GM12878 (cell line): ENCODE results near the gene MANBA. TPM values are rescaled to one million over a fixed set of nuclear protein-coding genes. Genes with fewer than 3 reads are reported as not detected.
"Not testable (repeated sequence)": the region's sequence is repeated elsewhere in the genome, so short reads cannot be mapped to it uniquely, and the experiment has no call there.

Source experiments
- ATAC-seq: fragments of 200-7000 bp; cut with Tn5 transposase; 3 replicates; pipeline ENCODE4 v1.9.1; 2020; ENCODE audit warnings: mild to moderate bottlenecking, moderate library complexity
- BruUV-seq: library from RNA; stranded (reverse); fragments of 400-500 nt; replicated peaks from 2 replicates; lab custom pipeline; 2021; lab: Mats Ljungman, UMichigan
- CTCF ChIA-PET: fragments of 300-600 bp; sonication (Branson Sonifier 250); formaldehyde crosslinking; extraction: SDS; loops from one replicate; lab custom pipeline; 2021; ENCODE audit warnings: inconsistent platforms; lab: Yijun Ruan, JAX
- POLR2A ChIA-PET: fragments of 350-600 bp; formaldehyde crosslinking; extraction: SDS; loops from one replicate; lab custom pipeline; 2021; ENCODE audit warnings: inconsistent platforms; lab: Charles Lee
- RAD21 ChIA-PET: fragments of 300-600 bp; sonication (Branson Sonifier 250); formaldehyde crosslinking; loops from one replicate; lab custom pipeline; 2023; ENCODE audit warnings: antibody characterized with exemption; ENCODE audit not compliant: unreplicated experiment; lab: Charles Lee
- SMC1A ChIA-PET: fragments of 300-600 bp; sonication (Branson Sonifier 250); formaldehyde crosslinking; loops from one replicate; lab custom pipeline; 2023; ENCODE audit not compliant: unreplicated experiment, uncharacterized antibody; lab: Charles Lee
- DNase-seq: peaks from one replicate; pipeline ENCODE4 v3.0.0-alpha.2; 2011; ENCODE audit warnings: low read depth, low spot score
- FAIRE-seq: peaks from 3 replicates; lab custom pipeline; 2011; peaks lifted over from hg19 to GRCh38; lab: Jason Lieb, UNC
- H2AFZ ChIP-seq: 2 replicates; pipeline ENCODE4 v1.6.0; 2011; ENCODE audit warnings: low read depth, low read length, control low read depth; ENCODE audit not compliant: control insufficient read depth
- H3K27ac ChIP-seq: 2 replicates; pipeline ENCODE4 v1.5.1; 2011; ENCODE audit warnings: control low read depth; ENCODE audit not compliant: control insufficient read depth, insufficient read depth
- H3K27me3 ChIP-seq, 2 experiments: replicated peaks in 1 of 2; 2 replicates each; pipeline versions ENCODE4 v1.6.0 to v1.6.1; 2011; ENCODE audit warnings: low read length in 1 of 2; ENCODE audit not compliant: control insufficient read depth in 2 of 2, insufficient read depth in 2 of 2
- H3K36me3 ChIP-seq, 2 experiments: 2 replicates each; pipeline ENCODE4 v1.5.1; 2011; ENCODE audit warnings: low read length in 1 of 2; ENCODE audit not compliant: control insufficient read depth in 2 of 2, insufficient read depth in 2 of 2
- H3K4me1 ChIP-seq: 2 replicates; pipeline ENCODE4 v1.6.1; 2011; ENCODE audit warnings: mild to moderate bottlenecking, low read length, moderate library complexity, mixed read lengths; ENCODE audit not compliant: control insufficient read depth, insufficient read depth
- H3K4me2 ChIP-seq: 2 replicates; pipeline ENCODE4 v1.6.0; 2011; ENCODE audit warnings: control low read depth; ENCODE audit not compliant: control insufficient read depth, insufficient read depth
- H3K4me3 ChIP-seq: fragments of 200-600 bp; sonication (generic); 2 replicates; pipeline ENCODE4 v1.5.1; 2016
- H3K79me2 ChIP-seq: 2 replicates; pipeline ENCODE4 v1.6.0; 2011; ENCODE audit warnings: low read length; ENCODE audit not compliant: control insufficient read depth, insufficient read depth
- H3K9ac ChIP-seq: 2 replicates; pipeline ENCODE4 v1.8.0; 2011; ENCODE audit warnings: low read length, control low read depth, mixed read lengths; ENCODE audit not compliant: control insufficient read depth, insufficient read depth
- H3K9me3 ChIP-seq: replicated peaks from 3 replicates; pipeline ENCODE4 v1.5.1; 2011; ENCODE audit warnings: mild to moderate bottlenecking, low read length; ENCODE audit not compliant: control insufficient read depth, insufficient read depth
- H4K20me1 ChIP-seq: 2 replicates; pipeline ENCODE4 v1.6.0; 2011; ENCODE audit not compliant: control insufficient read depth, insufficient read depth
- ATF7 ChIP-seq: fragments of 450-650 bp; IDR thresholded peaks from 2 replicates; pipeline ENCODE4 v1.6.1; 2016; ENCODE audit warnings: low read depth, mild to moderate bottlenecking
- BHLHE40 ChIP-seq, 2 experiments: fragments of 450-650 bp in 1 of 2; IDR thresholded peaks; 2 replicates each; pipeline ENCODE4 v1.6.1; 2011 to 2017; ENCODE audit warnings: low read depth in 2 of 2, borderline replicate concordance in 1 of 2, improper control_type of control experiment in 1 of 2, low read length in 1 of 2, mild to moderate bottlenecking in 1 of 2
- DPF2 ChIP-seq: fragments of 450-650 bp; IDR thresholded peaks from 2 replicates; pipeline ENCODE4 v1.6.1; 2017; ENCODE audit warnings: mild to moderate bottlenecking
- HDGF ChIP-seq: fragments of 450-650 bp; IDR thresholded peaks from 2 replicates; pipeline ENCODE4 v1.6.1; 2016; ENCODE audit warnings: antibody characterized with exemption
- IKZF2 ChIP-seq, 2 experiments: fragments of 450-650 bp; IDR thresholded peaks; 2 replicates each; pipeline ENCODE4 v1.6.1; 2017; ENCODE audit warnings: mild to moderate bottlenecking in 2 of 2, moderate library complexity in 2 of 2
- MTA2 ChIP-seq: fragments of 450-650 bp; IDR thresholded peaks from 2 replicates; pipeline ENCODE4 v1.6.1; 2016; ENCODE audit warnings: low read depth, mild to moderate bottlenecking, moderate library complexity
- NBN ChIP-seq: fragments of 450-650 bp; IDR thresholded peaks from 2 replicates; pipeline ENCODE4 v1.6.1; 2016
- RAD21 ChIP-seq: IDR thresholded peaks from 2 replicates; pipeline ENCODE4 v1.6.1; 2011; ENCODE audit warnings: mild to moderate bottlenecking, low read depth, low read length, moderate library complexity; ENCODE audit not compliant: insufficient read depth
- SMARCA5 ChIP-seq: fragments of 450-650 bp; IDR thresholded peaks from 2 replicates; pipeline ENCODE4 v1.6.1; 2017; ENCODE audit warnings: mild to moderate bottlenecking
- SPI1 ChIP-seq: IDR thresholded peaks from 2 replicates; pipeline ENCODE4 v1.6.1; 2011; ENCODE audit warnings: low read depth, mild to moderate bottlenecking, low read length, moderate library complexity, borderline replicate concordance; ENCODE audit not compliant: insufficient read depth
- YY1 ChIP-seq: IDR thresholded peaks from 2 replicates; pipeline ENCODE4 v1.6.1; 2011; ENCODE audit warnings: low read depth, mild to moderate bottlenecking, low read length
- WGBS: methylation state at CpG from one replicate; pipeline ENCODE4 v1.1.6; 2016; ENCODE audit warnings: low lambda C conversion rate; ENCODE audit not compliant: insufficient replicate concordance, insufficient coverage; ENCODE audit errors: missing lambda C conversion rate; 5-methylcytosine and 5-hydroxymethylcytosine counted together
- in situ Hi-C: fragments of 300-500 bp; cut with MboI; formaldehyde crosslinking; loops from 9 replicates; pipeline ENCODE4 v1.14.3; 2018; ENCODE audit warnings: mixed read lengths
- intact Hi-C: fragments of 100-400 bp; cut with micrococcal nuclease; formaldehyde crosslinking; loops from one replicate; pipeline ENCODE4 v1.14.2; 2022; ENCODE audit not compliant: unreplicated experiment
- polyA plus RNA-seq, 11 experiments: library from polyadenylated mRNA; depleted of rRNA in 4 of 11; unstranded in 6 of 11; stranded (reverse) in 5 of 11; fragments of >200 nt; fragmentation: Nextera tagmentation in 4 of 11; fragmentation: Illumina TruSeq in 1 of 11; extraction: Ambion mirVana in 4 of 11; extraction: Trizol in 1 of 11; gene quantifications; 1 replicate in 1 of 11; 2 replicates in 10 of 11; pipeline versions ENCODE4 v1.2.1 to v1.2.3, GENCODE V29; 2011 to 2016; ENCODE audit warnings: inconsistent platforms in 2 of 11, missing spikeins in 2 of 11, low read depth in 1 of 11
- total RNA-seq, 4 experiments: library from RNA; depleted of rRNA in 3 of 4; stranded (reverse); fragments of >200 nt in 3 of 4; fragmentation: Illumina TruSeq in 1 of 4; extraction: Trizol in 1 of 4; gene quantifications; 2 replicates each; pipeline versions ENCODE4 v1.2.1 to v1.2.3, GENCODE V29; 2013 to 2021
- TF ChIP-seq, protein P1 (sequence below), 3 experiments: IDR thresholded peaks in 2 of 3; conservative IDR thresholded peaks in 1 of 3; 2 replicates each; pipeline ENCODE4 v1.5.1; 2011; ENCODE audit warnings: low read depth in 3 of 3, low read length in 3 of 3, mild to moderate bottlenecking in 3 of 3, control low read depth in 2 of 3, moderate library complexity in 2 of 3, inconsistent platforms in 1 of 3, mixed read lengths in 1 of 3; ENCODE audit not compliant: control insufficient read depth in 2 of 3, insufficient read depth in 1 of 3; ENCODE audit errors: extremely low read depth in 1 of 3
- TF ChIP-seq, protein P2 (sequence below): fragments of 450-650 bp; IDR thresholded peaks from 2 replicates; pipeline ENCODE4 v1.6.1; 2016; ENCODE audit warnings: mild to moderate bottlenecking

Gene MANBA
- total and polyA plus RNA-seq, 10 of the 15 experiments (the other 5 are each of a cell fraction or from before 2014, with no cell fraction given): 3.8 to 19.0 (median 12.5) TPM

DNA sequence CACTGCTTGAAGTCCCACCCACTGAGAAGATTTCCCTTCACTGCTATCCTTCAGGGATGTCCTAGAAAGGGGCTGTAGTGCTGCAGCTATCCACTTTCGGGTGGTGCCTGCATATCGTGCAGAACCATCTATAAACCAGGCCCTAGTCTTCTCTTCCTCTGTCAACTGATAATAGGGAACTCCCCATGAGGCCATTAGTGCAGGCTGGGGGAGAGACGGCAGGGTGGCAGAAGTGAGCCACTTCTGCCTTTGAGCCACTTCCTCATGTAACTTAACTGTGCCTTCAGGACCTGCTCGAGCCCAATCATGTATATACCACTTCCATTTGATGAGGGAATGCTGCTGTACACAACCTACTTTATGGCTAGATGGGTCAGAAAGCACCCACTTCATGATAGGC, 17.4 kb downstream of the MANBA start:
- H2AFZ ChIP-seq, H3K27ac ChIP-seq, intact Hi-C loops, in situ Hi-C loops, H3K4me3 ChIP-seq, H3K9ac ChIP-seq, RAD21 ChIA-PET, H3K4me1 ChIP-seq, H4K20me1 ChIP-seq, H3K27me3 ChIP-seq, H3K9me3 ChIP-seq, H3K36me3 ChIP-seq, DNase-seq, BruUV-seq: not testable (repeated sequence)
- SMC1A ChIA-PET: interaction anchor here (1.4 to 1.5 kb wide), 2 partner anchors 57 to 264 kb away, joined by 3 to 7 read pairs; no protein-coding TSS in a partner anchor
- Histone ChIP-seq H3K4me2 (peak overlapping the region; percentile 35; the same call in 1 of the 2 replicates), H3K79me2 (peaks cover 20% of the 10 kb centered on the region)
- TF ChIP-seq IKZF2 (IDR thresholded peaks at IDR 0.05): peak in 1 of 2 experiments; percentile 13; a peak in 1 of 4 replicates
- TF ChIP-seq, protein P1, sequence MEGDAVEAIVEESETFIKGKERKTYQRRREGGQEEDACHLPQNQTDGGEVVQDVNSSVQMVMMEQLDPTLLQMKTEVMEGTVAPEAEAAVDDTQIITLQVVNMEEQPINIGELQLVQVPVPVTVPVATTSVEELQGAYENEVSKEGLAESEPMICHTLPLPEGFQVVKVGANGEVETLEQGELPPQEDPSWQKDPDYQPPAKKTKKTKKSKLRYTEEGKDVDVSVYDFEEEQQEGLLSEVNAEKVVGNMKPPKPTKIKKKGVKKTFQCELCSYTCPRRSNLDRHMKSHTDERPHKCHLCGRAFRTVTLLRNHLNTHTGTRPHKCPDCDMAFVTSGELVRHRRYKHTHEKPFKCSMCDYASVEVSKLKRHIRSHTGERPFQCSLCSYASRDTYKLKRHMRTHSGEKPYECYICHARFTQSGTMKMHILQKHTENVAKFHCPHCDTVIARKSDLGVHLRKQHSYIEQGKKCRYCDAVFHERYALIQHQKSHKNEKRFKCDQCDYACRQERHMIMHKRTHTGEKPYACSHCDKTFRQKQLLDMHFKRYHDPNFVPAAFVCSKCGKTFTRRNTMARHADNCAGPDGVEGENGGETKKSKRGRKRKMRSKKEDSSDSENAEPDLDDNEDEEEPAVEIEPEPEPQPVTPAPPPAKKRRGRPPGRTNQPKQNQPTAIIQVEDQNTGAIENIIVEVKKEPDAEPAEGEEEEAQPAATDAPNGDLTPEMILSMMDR (IDR thresholded peaks at IDR 0.05 in 2 of 3, conservative IDR thresholded peaks at IDR 0.05 in 1 of 3; ENCODE audit: control insufficient read depth in 2 of 3, extremely low read depth in 1 of 3, insufficient read depth in 1 of 3, low read depth in 3 of 3, low read length in 3 of 3): peak in 2 of 3 experiments; percentile 12 to 28; a peak in 2 of 6 replicates
- TF ChIP-seq, protein P2, sequence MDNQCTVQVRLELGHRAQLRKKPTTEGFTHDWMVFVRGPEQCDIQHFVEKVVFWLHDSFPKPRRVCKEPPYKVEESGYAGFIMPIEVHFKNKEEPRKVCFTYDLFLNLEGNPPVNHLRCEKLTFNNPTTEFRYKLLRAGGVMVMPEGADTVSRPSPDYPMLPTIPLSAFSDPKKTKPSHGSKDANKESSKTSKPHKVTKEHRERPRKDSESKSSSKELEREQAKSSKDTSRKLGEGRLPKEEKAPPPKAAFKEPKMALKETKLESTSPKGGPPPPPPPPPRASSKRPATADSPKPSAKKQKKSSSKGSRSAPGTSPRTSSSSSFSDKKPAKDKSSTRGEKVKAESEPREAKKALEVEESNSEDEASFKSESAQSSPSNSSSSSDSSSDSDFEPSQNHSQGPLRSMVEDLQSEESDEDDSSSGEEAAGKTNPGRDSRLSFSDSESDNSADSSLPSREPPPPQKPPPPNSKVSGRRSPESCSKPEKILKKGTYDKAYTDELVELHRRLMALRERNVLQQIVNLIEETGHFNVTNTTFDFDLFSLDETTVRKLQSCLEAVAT: 0 out of 2 replicates have a peak, but pooled peaks have one; percentile 34
- TF ChIP-seq BHLHE40 (IDR thresholded peaks at IDR 0.05; ENCODE audit: borderline replicate concordance in 1 of 2, low read depth in 2 of 2, low read length in 1 of 2): peak in 1 of 2 experiments; percentile 22; a peak in 1 of 4 replicates
- TF ChIP-seq RAD21: peak; percentile 31; the same call in 1 of the 2 replicates
- peak; percentile 31; the same call in 1 of the 2 replicates for TF ChIP-seq NBN
- 0 out of 2 replicates have a peak, but pooled peaks have one; percentile 41 for TF ChIP-seq SMARCA5
- TF ChIP-seq YY1: peak; percentile 71; the same call in 1 of the 2 replicates
- 0 out of 2 replicates have a peak, but pooled peaks have one; percentile 47 for TF ChIP-seq MTA2
- peak; percentile 56; the same call in 1 of the 2 replicates for TF ChIP-seq HDGF
- TF ChIP-seq ATF7: peak; percentile 35; the same call in 1 of the 2 replicates
- TF ChIP-seq DPF2: 0 out of 2 replicates have a peak, but pooled peaks have one; percentile 35
- TF ChIP-seq SPI1: peak; percentile 80
- CTCF ChIA-PET: interaction anchor here (0.6 to 1.9 kb wide), 6 partner anchors 10 to 265 kb away, joined by 3 to 9 read pairs (median 3); partner anchors contain the start of gene MANBA
- 1% methylated on average over 4 of the region's 4 CpGs for WGBS
- ATAC-seq (peak; percentile 97), FAIRE-seq (peak; percentile 35)
- POLR2A ChIA-PET: interaction anchor here (2.2 kb wide), 1 partner anchor 15 kb away, joined by 9 read pairs; no protein-coding TSS in a partner anchor

DNA sequence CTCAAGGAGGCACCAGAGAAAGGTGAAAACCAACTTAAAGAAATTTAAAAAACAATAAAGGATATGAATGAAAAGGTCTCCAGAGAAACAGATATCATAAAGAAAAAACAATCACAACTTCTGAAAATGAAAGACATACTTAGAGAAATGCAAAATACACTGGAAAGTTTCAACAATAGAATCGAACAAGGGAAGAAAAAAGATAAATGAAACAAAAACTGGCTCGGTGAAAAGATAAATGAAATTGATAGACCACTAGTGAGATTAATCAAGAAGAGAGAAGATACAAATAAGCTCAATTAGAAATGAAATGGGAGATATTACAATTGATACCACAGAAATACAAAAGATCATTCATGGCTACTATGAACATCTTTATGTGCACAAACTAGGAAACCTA, 22.0 kb downstream of the MANBA start:
- POLR2A ChIA-PET, ATAC-seq, FAIRE-seq, H3K36me3 ChIP-seq, BruUV-seq, H3K27ac ChIP-seq, H3K4me2 ChIP-seq, H3K4me3 ChIP-seq, DNase-seq, CTCF ChIA-PET, H3K9ac ChIP-seq, H4K20me1 ChIP-seq, H2AFZ ChIP-seq, RAD21 ChIA-PET, H3K27me3 ChIP-seq, H3K9me3 ChIP-seq, in situ Hi-C loops, intact Hi-C loops: not testable (repeated sequence)
- H3K79me2 ChIP-seq: peaks cover 50% of the 10 kb centered on the region
- H3K4me1 ChIP-seq: peaks cover 16% of the 10 kb centered on the region
- WGBS: 91% methylated on average over 2 of the region's 2 CpGs
- SMC1A ChIA-PET: interaction anchor here (0.8 to 1.0 kb wide), 2 partner anchors 14 to 15 kb away, joined by 3 read pairs; no protein-coding TSS in a partner anchor
